ENCODE results near the gene FRMD4A. TPM values are rescaled to one million over a fixed set of nuclear protein-coding genes. Genes with fewer than 3 reads are reported as not detected.
A peak's percentile ranks its signal among the peaks of the same experiment; 100 is the strongest.

FRMD4A gene
- total RNA-seq, 1 donor from 2014 or later: 16.1 TPM

- no peak for DNase-seq (ENCODE audit: low spot score)
Measured at GRCh38 chr10:14191407-14191806, 139.3 kb downstream of the FRMD4A start.

DNA sequence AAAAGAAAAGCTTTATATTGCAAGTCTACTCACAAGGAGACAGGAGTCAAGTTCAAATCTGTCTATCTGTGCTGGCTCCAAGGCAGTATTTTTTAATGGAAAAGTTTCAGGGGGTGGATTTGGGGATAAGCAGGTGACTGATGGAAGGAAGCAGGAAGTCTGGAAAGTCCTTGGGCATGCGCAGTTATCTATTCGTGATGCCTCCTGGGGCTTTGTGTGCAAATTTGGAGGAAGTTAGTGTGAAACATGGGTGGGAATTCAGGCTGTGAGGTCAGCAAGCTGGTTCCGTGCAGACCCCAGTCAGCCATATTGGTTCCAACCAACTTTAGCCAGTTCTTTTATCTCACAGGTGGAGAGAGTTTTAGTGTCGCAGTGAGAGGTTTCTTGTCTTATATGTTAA lies 140.0 kb downstream of the FRMD4A start:
- DNase-seq (ENCODE audit: low spot score): no peak

DNA sequence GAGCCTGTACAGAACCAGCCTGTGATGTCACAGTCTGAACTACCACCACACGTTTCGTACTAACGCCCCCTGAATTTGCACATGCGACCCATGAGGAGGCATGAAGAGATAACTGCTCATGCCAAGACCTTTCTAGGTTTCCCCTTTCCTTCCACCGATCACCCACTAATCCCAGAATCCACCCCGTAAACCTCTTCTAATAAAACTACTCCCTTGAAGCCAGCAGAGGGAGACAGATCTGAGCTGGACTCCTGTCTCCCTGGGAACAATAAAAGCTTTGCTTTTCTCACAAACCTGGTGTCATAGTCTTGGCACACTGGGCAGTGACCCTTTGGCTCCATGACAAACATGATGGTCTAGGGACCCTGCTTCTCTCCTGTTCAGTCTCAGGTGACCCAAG lies 144.5 kb downstream of the FRMD4A start:
- DNase-seq (ENCODE audit: low spot score): no peak

- no peak for DNase-seq (ENCODE audit: low spot score)
Measured at GRCh38 chr10:14185316-14186045, 145.2 kb downstream of the FRMD4A start.

- DNase-seq (ENCODE audit: low spot score): no peak
Measured at GRCh38 chr10:14184841-14185315, 145.8 kb downstream of the FRMD4A start.

DNA sequence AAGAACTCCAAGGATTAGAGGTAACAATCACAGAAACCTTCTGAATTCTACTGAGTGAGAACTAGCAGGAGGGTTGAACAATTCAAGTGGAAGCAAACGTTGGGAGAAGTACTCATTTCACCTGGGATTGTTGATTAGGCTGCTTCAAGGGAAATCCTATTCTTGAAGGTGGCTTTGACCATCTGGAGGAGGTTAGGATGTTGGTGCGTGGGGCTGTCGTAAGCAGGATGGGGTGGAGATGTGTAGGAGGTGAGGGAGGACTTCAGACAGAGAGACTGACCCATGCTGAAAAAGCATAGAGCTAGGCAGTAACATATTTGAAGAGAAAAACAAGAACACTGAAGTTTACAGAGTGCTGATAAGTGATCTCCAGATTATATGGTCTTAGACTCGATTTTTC lies 147.9 kb downstream of the FRMD4A start:
- no peak for DNase-seq (ENCODE audit: low spot score)

GRCh38 chr10:14181567-14181936 lies 149.2 kb downstream of the FRMD4A start:
- no peak for DNase-seq (ENCODE audit: low spot score)

- DNase-seq (ENCODE audit: low spot score): no peak
Measured at GRCh38 chr10:14180911-14181566, 149.7 kb downstream of the FRMD4A start.

DNA sequence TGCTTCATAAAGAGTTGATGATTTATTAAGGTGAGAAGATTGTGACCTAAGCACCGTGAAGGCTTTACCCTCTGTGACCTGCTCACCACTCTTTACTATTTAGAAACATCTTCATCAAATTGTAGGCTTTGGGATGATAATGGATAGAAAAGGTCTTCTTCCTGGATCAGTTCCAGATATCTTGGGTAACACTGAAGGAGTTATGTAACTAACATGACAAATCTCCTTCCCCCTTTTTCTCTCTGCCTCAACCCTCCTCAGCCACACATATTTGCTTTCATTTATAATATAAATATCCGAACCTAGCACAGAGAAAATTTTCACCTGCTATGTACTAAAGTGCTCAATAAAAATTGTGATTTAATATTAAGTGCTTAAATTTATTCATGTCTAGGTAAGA lies 151.5 kb downstream of the FRMD4A start:
- DNase-seq (ENCODE audit: low spot score): no peak

GRCh38 chr10:14173706-14174594 lies 156.8 kb downstream of the FRMD4A start:
- peak; percentile 52 for DNase-seq (ENCODE audit: low spot score)

DNA sequence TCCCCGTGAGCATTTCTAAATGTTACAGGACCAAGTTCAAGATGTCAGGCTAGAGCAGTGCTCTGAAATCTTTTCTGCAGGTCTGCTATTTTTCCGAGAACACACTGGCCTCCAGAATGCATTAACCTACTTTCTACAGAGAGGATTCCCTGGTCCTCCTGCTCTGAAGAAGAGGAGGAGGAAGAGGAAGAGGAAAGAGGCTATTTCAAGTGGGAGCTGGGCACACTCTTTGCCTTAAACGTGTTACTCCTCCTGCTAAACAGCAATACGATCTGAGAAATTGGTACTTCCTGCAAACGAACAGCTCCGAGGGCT lies 157.4 kb downstream of the FRMD4A start:
- DNase-seq (ENCODE audit: low spot score): no peak

- DNase-seq (ENCODE audit: low spot score): no peak
Measured at GRCh38 chr10:14172336-14172950, 158.3 kb downstream of the FRMD4A start.

- DNase-seq (ENCODE audit: low spot score): no peak
Measured at GRCh38 chr10:14171336-14171735, 159.4 kb downstream of the FRMD4A start.

DNA sequence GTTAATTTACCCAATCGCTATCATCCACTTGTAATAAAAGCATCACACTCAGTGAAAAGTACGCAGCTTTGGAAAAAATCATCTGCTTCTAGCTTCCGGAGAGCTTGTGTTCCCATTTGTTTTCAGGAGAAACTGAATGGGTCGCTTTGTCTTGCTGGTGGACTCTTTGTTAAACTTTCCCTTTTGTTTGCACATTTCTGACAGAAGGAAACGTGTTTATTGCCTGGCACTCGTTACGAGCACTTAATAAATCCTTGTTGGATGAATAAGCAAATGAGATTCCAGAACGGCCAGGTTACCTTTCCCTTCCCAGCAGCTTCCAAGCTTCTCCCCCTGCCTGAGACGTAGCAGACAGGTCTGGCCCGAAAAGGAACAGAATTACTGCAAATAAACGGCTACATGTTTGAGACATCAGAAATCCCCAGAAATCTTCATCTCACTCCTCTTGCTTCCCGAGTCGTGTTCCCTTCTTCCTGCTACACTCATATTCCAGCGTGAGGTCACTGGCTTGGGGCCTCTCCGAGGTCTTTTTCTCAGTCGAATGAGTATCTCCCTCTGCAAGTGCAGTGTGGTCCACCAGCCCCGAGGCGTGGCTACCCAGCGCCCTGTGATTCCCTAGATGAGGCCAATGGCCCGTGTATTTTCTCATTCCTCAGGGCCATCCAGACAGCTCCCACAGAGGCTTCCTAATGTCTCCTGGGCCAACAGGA lies 167.2 kb downstream of the FRMD4A start:
- DNase-seq (ENCODE audit: low spot score): no peak

DNA sequence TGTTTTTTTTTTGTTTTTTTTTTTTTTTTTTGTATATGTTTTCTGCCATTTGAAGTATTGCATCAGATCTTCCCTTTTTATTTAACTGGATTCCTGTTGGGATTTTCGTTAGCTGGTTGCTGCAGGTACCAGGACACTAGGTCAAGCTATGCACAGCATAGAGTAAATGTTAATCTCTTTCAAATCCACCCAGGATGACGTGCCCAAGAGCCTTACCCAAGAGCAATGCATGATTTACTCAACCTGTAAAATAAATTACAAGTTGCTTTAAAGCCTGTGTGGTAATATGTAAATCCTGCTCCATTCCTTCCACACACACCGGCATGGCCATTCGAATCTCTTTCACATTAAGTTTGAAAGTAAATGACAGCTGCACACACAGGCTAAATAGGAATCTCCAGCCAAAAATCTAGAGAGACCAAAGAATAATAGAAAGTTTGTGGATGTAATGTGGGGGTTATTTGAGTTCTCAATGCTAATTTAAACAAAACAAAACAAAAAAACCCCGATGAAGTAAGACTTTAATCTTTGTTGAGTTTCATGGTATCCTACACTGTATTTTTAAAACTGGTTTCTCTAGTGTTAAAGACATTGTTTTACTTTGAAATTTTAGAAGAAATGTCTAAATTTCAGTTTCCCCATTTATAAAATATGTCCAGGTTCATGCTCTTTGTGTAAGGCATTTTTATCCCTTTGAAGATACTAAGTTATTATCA lies 167.9 kb downstream of the FRMD4A start:
- no peak for DNase-seq (ENCODE audit: low spot score)

DNA sequence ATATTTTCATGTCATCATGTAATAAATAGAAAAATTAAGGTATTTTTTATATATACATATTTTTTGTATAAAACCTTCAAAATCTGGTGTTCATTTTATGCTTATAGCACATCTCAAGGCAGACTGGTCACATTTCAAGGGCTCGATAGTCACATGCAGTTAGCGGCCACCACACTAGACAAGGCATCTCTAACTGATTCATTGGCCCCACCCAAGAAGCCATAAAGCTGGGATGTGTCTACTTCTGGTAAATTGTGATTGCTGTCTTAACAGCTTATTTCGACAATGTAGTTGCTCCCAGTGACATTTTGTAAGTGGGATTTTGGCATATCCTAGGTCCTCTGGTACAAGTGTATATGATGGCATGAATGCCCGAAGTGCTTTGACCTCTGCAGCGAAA lies 168.7 kb downstream of the FRMD4A start:
- DNase-seq (ENCODE audit: low spot score): no peak

DNA sequence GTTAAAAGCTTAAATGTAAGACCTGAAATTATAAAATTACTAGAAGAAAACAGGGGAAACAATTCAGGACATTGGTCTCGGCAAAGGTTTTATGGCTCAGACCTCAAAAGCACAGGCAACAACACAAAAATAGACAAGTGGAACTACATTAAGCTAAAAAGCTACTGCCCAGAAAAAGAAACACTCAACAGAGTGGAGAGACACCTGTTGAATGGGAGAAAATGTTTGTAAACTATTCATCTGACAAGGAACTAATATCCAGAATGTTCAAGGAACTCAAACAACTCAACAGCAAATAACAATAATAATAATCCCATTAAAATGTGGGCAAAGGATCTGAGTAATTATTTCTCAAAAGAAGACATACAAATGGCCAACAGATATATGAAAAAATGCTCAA lies 170.4 kb downstream of the FRMD4A start:
- no peak for DNase-seq (ENCODE audit: low spot score)

DNA sequence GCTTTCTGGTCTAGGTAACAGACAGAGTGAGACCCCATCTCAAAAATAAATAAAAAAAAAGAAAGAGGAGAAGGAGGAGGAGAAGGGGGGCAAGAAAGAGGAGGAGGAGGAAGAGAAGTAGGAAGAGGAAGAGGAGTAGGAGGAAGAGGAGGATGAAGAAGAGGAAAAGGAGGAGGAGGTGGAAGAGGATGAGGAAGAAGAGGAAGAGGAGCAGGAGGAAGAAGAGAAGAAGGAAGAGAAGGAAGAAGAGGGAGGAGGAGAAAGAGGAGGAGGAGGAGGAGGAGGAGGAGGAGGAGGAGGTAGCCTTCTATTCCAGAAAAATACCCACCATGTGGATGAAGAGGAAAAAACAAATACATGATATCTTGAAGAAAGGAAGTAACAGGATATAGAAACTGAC lies 172.1 kb downstream of the FRMD4A start:
- DNase-seq (ENCODE audit: low spot score): no peak

DNA sequence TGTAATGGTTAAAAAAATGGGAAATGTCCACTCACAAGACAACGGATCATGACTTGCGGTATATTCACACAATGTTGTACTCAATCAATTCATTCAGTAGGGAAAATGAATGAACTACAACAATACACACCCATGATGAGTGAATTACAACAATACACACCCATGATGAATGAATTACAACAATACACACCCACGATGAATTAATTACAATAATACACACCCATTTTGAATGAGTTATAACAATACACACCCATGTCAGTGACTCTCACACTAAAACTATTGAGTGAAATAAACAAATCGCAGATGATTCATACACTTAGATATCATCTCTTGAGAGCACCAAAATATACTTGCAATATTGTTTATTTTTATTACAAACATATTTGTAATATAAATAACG lies 174.6 kb downstream of the FRMD4A start:
- DNase-seq (ENCODE audit: low spot score): no peak

- DNase-seq (ENCODE audit: low spot score): no peak
Measured at GRCh38 chr10:14153570-14154055, 177.1 kb downstream of the FRMD4A start.

GRCh38 chr10:14151571-14151970 lies 179.2 kb downstream of the FRMD4A start:
- DNase-seq (ENCODE audit: low spot score): no peak

Measured in umbilical cord (tissue), 2 donors.